Kasumi-1 (cell line): ENCODE data around the gene ENTPD6.

Experiments used
- DNase-seq, 2 experiments: peaks; one replicate each; lab custom pipeline; 2025; lab: John Stamatoyannopoulos, UW

Gene ENTPD6

GRCh38 chr20:25209400-25209799 is 13.9 kb downstream of the ENTPD6 start:
- DNase-seq: no peak

- no peak for DNase-seq
These were observed 14.4 kb downstream of the ENTPD6 start for GRCh38 chr20:25209911-25210310.

DNA sequence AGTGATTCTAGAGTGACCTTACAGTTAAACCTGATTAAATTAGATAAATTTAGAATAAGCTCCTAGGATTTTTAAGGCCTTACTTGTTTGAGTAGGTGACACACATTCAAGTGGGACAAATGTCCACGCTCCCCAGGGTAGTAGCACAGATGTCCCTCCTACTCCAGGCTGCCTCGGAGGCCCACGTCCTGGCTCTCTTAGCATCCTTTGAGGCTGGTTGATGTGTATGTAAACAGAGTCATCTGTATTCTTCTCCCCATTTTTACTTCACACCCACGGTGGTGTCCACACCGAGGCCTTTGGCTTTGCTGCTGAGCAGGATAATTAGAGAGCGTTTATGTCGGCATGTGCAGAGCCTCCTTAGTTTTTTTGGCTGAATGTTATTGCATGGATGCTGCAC is 15.8 kb downstream of the ENTPD6 start:
- no peak for DNase-seq

- DNase-seq: no peak
These were observed 16.7 kb downstream of the ENTPD6 start for GRCh38 chr20:25212242-25212641.

- DNase-seq: no peak
These were observed 18.3 kb downstream of the ENTPD6 start for GRCh38 chr20:25213566-25214425.

DNA sequence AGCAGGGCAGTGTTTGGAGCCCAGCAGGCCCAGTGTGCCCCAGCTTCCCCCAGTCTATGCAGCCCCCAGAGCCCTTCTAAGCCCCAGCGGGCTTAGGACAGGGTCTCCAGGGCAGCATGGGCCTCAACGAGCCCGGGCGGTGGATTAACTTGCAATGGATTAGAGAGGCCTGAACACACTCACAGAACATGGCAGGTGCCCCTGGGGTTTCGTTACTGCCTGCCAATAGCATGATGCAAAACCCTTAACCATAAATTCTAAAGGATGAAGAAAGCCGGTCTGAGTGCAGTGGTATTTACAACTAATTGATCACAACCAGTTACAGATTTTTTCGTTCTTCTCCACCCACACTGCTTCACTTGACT is 18.9 kb downstream of the ENTPD6 start:
- no peak for DNase-seq

GRCh38 chr20:25214819-25215218 is 19.3 kb downstream of the ENTPD6 start:
- no peak for DNase-seq

DNA sequence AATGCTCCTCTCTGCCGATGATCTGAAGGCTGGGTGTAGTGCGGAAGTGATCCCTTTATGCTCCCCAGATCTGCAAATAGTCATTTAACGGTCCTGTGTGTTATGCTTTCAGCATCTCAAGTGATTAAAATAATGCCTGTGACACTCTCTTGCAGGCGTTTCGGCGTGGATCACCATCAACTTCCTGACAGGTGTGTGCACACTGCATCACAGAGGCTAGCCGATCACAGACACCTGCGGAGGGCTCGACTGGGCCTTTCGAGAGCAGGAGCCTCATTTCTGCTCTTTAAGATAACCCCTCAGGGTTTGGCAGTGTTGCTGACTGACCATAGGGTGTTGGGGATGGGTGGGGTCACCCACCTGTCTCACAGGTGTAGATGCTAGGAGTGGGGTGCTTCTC is 20.0 kb downstream of the ENTPD6 start:
- no peak for DNase-seq

- no peak for DNase-seq
These were observed 20.9 kb downstream of the ENTPD6 start for GRCh38 chr20:25216199-25216945.

GRCh38 chr20:25217161-25218108 is 21.9 kb downstream of the ENTPD6 start:
- no peak for DNase-seq

DNA sequence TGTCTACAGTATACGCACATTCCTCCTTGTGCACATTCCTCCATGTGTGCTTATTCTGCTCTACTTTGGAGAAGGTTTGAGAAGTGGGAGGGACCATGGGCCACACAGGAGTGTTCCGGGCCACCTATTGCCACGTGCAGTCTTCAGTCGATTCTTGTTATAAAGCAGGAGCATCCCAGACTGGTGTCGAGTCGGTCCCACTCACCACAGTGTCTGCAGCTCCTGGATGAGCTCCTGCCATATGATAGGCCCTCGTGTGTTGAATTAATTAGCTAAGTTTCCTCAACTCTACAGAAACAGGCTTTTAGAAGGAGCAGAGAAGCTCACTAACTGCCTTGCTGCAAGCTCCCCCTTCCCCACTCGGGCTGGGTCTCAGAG is 22.6 kb downstream of the ENTPD6 start:
- no peak for DNase-seq

DNA sequence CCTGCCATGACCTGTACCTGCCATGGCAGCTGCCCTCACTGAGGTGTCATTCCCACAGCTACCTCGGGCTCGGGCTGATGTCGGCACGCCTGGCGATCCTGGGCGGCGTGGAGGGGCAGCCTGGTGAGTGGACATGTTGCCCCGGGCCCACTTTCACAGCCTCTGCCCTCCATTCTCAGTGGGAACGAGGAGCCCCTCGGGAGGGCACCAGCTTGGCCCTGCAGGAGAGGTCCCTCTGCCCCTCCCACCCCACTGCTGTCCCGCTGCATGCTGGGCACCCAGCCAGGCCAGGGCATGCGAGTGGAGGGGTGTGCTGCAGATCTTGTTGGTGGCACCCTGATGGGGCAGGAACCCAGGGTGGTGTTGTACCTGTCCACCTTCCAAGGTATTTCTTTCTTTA is 23.0 kb downstream of the ENTPD6 start:
- no peak for DNase-seq

- DNase-seq: no peak
These were observed 23.9 kb downstream of the ENTPD6 start for GRCh38 chr20:25219365-25219764.

GRCh38 chr20:25220021-25220730 is 24.7 kb downstream of the ENTPD6 start:
- DNase-seq: no peak

DNA sequence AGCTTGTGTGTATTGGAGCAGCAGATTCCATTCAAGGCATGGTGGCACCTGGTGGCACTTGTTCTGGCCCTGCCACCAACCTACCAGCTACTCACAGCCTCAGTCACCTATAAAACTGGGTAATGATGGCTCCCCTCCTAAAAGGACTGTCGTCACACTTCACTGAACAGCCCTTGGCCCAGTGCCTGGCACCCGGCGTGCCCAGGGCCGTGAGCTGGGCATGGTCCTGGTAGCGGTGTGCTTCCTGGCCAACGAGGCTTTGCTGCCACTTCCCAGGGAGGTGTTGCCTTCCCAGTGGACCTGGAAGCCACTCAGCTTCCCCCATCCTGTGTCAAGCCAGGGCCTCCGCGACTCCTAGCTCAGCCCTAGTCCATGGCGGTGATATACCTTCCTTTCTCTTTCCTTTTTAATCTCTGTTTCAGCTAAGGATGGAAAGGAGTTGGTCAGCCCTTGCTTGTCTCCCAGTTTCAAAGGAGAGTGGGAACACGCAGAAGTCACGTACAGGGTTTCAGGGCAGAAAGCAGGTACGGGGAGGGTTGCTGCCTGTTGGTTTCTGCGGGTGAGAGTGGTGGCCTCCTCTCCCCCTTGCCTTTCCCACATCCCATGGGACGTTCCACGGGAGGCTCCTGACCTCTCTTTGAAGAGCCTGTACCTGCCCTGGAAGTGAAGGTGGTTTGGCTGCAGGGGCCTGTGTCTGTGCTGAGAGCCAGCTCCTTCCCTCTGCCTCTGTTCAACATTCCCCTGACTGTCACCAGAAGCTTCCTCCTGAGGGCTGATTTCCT is 25.5 kb downstream of the ENTPD6 start:
- no peak for DNase-seq

DNA sequence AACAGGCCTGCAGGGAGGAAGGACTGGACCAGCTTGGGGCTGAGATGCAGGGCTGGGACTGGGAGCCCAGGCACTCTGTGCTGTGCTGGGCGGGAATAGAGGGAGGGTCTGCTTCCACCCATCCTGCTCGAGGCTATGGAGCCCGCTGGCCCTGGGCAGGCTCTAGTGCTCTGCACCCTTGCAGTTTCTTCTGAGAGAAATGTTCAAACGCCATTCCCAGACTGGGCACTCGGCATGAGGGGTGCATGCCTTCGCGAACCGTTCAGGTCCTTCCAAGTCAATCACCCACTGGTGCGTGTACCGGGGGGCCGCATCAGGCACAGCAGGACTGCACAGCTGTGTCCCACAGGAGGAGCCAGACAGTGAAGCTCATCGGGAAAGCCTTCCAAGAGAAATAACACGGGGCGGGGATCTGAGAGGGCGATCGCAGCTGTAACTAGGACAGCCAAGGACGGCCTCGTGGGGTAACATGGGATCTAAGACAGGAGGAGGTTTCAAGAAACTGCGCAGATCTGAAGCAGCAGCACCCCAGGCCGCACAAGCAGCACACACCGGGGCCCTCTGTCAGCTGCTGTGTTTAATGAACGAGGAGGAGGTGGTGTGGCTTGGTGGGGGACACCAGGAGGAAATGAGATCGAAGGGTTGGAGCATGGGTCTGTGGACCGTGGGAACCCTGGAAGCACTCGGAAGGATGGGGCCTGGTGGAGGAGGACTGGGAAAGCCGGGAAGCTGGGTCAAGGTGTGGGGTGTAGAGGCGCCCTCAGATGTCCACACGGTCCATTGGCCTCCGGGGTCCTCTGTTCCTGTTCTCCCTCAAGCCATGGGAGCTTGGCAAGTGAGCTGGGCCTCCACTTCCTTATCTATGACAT is 26.3 kb downstream of the ENTPD6 start:
- DNase-seq: no peak

- DNase-seq: no peak
These were observed 27.1 kb downstream of the ENTPD6 start for GRCh38 chr20:25222461-25223178.

- DNase-seq: peak; percentile 46 to 59
These were observed 27.7 kb downstream of the ENTPD6 start for GRCh38 chr20:25223179-25223661.
